Suppressor macrophage (primary cell): ENCODE results near the gene RPN1.
"Not testable (repeated sequence)": the region's sequence is repeated elsewhere in the genome, so short reads cannot be mapped to it uniquely, and the experiment has no call there.

Source experiments
- DNase-seq, 4 experiments: peaks; one replicate each; pipeline ENCODE4 v3.0.0-alpha.2; 2020 to 2022

The RPN1 gene

GRCh38 chr3:128607710-128608048 is 42.9 kb downstream of the RPN1 start:
- DNase-seq = no peak

- DNase-seq = no peak
Measured at GRCh38 chr3:128606094-128606493, 44.5 kb downstream of the RPN1 start.

GRCh38 chr3:128605091-128606046 is 45.2 kb downstream of the RPN1 start:
- DNase-seq = no peak

- DNase-seq = peak in 2 of 4 experiments; percentile 20 to 52
Measured at GRCh38 chr3:128603811-128604775, 46.5 kb downstream of the RPN1 start.

- no peak for DNase-seq
Measured at GRCh38 chr3:128603313-128603712, 47.3 kb downstream of the RPN1 start.

- no peak for DNase-seq
Measured at GRCh38 chr3:128598884-128599664, 51.5 kb downstream of the RPN1 start.

GRCh38 chr3:128597900-128598299 is 52.7 kb downstream of the RPN1 start:
- no peak for DNase-seq

- no peak for DNase-seq
Measured at GRCh38 chr3:128592864-128593263, 57.8 kb downstream of the RPN1 start.

- peak; percentile 50 to 74 (median 67) for DNase-seq
Measured at GRCh38 chr3:128591738-128592426, 58.7 kb downstream of the RPN1 start.

GRCh38 chr3:128590948-128591347 is 59.7 kb downstream of the RPN1 start:
- DNase-seq = no peak

- DNase-seq = not testable (repeated sequence)
Measured at GRCh38 chr3:128589985-128590384, 60.6 kb downstream of the RPN1 start.

GRCh38 chr3:128588147-128588546 is 62.5 kb downstream of the RPN1 start:
- peak; percentile 8 to 22 (median 15) for DNase-seq

- no peak for DNase-seq
Measured at GRCh38 chr3:128587391-128587790, 63.2 kb downstream of the RPN1 start.

GRCh38 chr3:128586932-128587331 is 63.7 kb downstream of the RPN1 start:
- not testable (repeated sequence) for DNase-seq

- DNase-seq = not testable (repeated sequence)
Measured at GRCh38 chr3:128586391-128586790, 64.2 kb downstream of the RPN1 start.

GRCh38 chr3:128585974-128586373 is 64.6 kb downstream of the RPN1 start:
- DNase-seq = no peak

GRCh38 chr3:128585189-128585588 is 65.4 kb downstream of the RPN1 start:
- DNase-seq = no peak

GRCh38 chr3:128584412-128585020 is 66.1 kb downstream of the RPN1 start:
- peak; percentile 43 to 88 (median 56) for DNase-seq

- no peak for DNase-seq
Measured at GRCh38 chr3:128581566-128581965, 69.1 kb downstream of the RPN1 start.

- no peak for DNase-seq
Measured at GRCh38 chr3:128579927-128580326, 70.7 kb downstream of the RPN1 start.

- no peak for DNase-seq
Measured at GRCh38 chr3:128578346-128578745, 72.3 kb downstream of the RPN1 start.
